GM06990 (cell line): Measurements from ENCODE around the gene SCCPDH.
A peak's percentile ranks its signal among the peaks of the same experiment; 100 is the strongest.
"Not testable (repeated sequence)": the region's sequence is repeated elsewhere in the genome, so short reads cannot be mapped to it uniquely, and the experiment has no call there.

Experiments
- DNase-seq: peaks from one replicate; pipeline ENCODE4 v3.0.0-alpha.2; 2011; ENCODE audit not compliant: insufficient read length; ENCODE audit errors: extremely low read depth
- H3K27me3 ChIP-seq: replicated peaks from 2 replicates; pipeline ENCODE4 v1.6.0; 2011; ENCODE audit warnings: low read length; ENCODE audit not compliant: control insufficient read depth, insufficient read depth
- H3K36me3 ChIP-seq: 2 replicates; pipeline ENCODE4 v1.5.1; 2011; ENCODE audit warnings: low read length; ENCODE audit not compliant: control insufficient read depth, insufficient read depth
- H3K4me3 ChIP-seq: replicated peaks from 2 replicates; pipeline ENCODE4 v1.5.1; 2011; ENCODE audit warnings: low read depth, mild to moderate bottlenecking, control low read depth, low read length
- CTCF ChIP-seq: IDR thresholded peaks from 2 replicates; pipeline ENCODE4 v1.5.1; 2011; ENCODE audit warnings: low read length, control low read depth, mild to moderate bottlenecking, inconsistent platforms; ENCODE audit not compliant: insufficient read depth, poor library complexity, severe bottlenecking

The SCCPDH gene

DNA sequence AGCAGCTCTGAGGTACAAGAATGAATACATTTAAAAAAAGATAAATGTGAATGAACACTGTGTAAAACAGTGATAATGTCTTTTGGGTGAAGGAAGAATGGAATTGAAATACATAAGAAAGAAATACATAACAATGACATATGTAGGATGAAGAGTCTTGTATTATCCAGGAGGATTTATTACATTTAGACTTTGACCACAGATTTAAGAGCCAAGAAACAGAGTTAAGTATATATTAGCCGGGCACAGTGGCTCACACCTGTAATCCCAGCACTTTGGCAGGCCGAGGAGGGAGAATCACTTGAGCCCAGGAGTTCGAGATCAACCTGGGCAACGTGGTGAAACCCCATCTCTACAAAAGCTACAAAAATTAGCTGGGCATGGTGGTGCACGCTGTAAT lies 79.7 kb downstream of the SCCPDH start:
- H3K36me3 ChIP-seq, result no peaks in the 10 kb centered on the region
- no peak for TF ChIP-seq CTCF
- no peak overlapping the region for H3K4me3 ChIP-seq
- DNase-seq, result no peak
- no peaks in the 10 kb centered on the region for H3K27me3 ChIP-seq

GRCh38 chr1:246805135-246805716 lies 81.0 kb downstream of the SCCPDH start:
- DNase-seq, result no peak
- Histone ChIP-seq H3K27me3 (no peaks in the 10 kb centered on the region), H3K36me3 (no peaks in the 10 kb centered on the region), H3K4me3 (no peak overlapping the region)
- TF ChIP-seq CTCF, result no peak

DNA sequence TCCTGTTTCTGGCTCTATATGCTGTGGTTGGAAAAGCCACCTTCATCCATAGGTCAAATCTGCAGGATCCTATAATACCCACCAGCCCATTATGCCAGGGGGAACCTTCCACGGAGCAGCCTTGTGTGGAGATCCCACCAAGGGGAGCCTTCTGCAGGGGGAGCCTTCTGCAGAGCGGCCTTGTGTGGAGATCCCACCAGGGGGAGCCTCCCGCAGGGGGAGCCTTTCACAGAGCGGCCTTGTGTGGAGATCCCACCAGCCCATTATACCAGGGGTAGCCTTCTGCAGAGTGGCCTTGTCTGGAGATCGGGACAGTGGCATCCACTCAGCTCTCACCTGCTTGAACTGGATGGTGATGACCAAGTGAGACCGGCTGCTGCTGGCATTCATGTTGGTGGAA lies 85.3 kb downstream of the SCCPDH start:
- TF ChIP-seq CTCF, result peak; percentile 7
- H3K27me3 ChIP-seq, result no peaks in the 10 kb centered on the region
- no peaks in the 10 kb centered on the region for H3K36me3 ChIP-seq
- no peak for DNase-seq
- H3K4me3 ChIP-seq, result no peak overlapping the region

- Histone ChIP-seq H3K36me3 (no peaks in the 10 kb centered on the region), H3K4me3 (no peak overlapping the region), H3K27me3 (no peaks in the 10 kb centered on the region)
- no peak for TF ChIP-seq CTCF
- DNase-seq, result no peak
Observed at GRCh38 chr1:246811985-246812384, 87.8 kb downstream of the SCCPDH start.

DNA sequence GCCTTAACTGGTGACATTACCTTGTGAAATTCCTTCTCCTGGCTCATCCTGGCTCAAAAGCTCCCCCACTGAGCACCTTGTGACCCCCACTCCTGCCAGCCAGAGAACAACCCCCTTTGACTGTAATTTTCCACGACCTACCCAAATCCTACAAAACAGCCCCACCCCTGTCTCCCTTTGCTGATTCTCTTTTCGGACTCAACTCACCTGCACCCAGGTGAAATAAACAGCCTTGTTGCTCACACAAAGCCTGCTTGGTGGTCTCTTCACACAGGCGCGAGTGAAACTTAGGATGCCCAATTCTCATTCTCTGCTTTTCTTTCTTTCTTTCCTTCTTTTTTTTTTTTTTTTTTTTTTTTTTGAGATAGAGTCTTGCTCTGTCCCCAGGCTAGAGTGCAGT lies 89.1 kb downstream of the SCCPDH start:
- H3K36me3 ChIP-seq, DNase-seq, H3K4me3 ChIP-seq, H3K27me3 ChIP-seq: not testable (repeated sequence)

GRCh38 chr1:246814890-246815289 lies 90.7 kb downstream of the SCCPDH start:
- no peak for DNase-seq
- TF ChIP-seq CTCF, result no peak
- no peak overlapping the region for H3K4me3 ChIP-seq
- H3K36me3 ChIP-seq, result no peaks in the 10 kb centered on the region
- no peaks in the 10 kb centered on the region for H3K27me3 ChIP-seq
